ENCODE measurements around the gene SPATA2L. TPM values are rescaled to one million over a fixed set of nuclear protein-coding genes. Genes with fewer than 3 reads are reported as not detected.

SPATA2L gene
- total RNA-seq, 1 donor from 2014 or later, result 13.3 TPM

DNA sequence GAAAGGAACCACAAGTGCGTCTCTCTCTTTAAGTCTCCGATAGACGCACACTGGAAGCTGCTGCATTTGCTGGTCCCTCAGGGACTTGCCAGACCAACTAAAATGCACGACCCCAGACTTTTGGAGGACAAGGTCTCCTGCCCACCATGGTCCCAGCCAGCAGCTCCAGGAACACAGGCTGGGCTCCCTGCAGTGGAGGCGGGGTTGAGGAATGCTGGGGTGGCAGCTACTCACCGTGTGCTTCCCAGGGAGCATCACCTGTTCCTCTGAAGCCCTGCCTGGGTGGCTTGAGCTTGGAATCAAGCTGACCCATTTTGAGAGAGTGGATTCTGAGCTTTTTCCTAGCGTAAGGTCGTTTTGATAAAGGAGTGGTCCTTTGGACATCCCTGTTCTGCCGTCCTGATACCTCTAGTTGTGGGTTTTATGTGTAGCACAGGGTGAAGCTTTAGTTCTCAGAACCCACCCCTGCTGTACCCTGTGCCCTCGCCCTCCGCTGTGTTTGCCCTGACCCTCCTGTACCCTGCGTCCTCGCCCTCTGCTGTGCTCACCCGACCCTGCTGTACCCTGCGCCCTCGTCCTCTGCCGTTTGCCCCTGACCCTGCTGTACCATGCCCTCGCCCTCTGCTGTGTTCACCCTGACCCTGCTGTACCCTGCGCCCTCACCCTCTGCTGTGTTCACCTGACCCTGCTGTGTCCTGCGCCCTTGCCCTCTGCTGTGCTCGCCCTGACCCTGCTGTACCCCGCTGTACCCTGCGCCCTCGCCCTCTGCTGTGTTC, 30.8 kb upstream of the SPATA2L start:
- Histone ChIP-seq H3K36me3 (peaks cover 94% of the 10 kb centered on the region), H3K27me3 (no peaks in the 10 kb centered on the region), H3K27ac (no peak overlapping the region), H3K9me3 (no peaks in the 10 kb centered on the region), H3K4me1 (no peaks in the 10 kb centered on the region), H3K4me3 (no peak overlapping the region)
- no peak for ATAC-seq
- intact Hi-C loops (cut with DNase I), result no loop called here
- DNase-seq, result no peak
- TF ChIP-seq, protein P1, sequence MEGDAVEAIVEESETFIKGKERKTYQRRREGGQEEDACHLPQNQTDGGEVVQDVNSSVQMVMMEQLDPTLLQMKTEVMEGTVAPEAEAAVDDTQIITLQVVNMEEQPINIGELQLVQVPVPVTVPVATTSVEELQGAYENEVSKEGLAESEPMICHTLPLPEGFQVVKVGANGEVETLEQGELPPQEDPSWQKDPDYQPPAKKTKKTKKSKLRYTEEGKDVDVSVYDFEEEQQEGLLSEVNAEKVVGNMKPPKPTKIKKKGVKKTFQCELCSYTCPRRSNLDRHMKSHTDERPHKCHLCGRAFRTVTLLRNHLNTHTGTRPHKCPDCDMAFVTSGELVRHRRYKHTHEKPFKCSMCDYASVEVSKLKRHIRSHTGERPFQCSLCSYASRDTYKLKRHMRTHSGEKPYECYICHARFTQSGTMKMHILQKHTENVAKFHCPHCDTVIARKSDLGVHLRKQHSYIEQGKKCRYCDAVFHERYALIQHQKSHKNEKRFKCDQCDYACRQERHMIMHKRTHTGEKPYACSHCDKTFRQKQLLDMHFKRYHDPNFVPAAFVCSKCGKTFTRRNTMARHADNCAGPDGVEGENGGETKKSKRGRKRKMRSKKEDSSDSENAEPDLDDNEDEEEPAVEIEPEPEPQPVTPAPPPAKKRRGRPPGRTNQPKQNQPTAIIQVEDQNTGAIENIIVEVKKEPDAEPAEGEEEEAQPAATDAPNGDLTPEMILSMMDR (IDR thresholded peaks at IDR 0.05), result no peak

DNA sequence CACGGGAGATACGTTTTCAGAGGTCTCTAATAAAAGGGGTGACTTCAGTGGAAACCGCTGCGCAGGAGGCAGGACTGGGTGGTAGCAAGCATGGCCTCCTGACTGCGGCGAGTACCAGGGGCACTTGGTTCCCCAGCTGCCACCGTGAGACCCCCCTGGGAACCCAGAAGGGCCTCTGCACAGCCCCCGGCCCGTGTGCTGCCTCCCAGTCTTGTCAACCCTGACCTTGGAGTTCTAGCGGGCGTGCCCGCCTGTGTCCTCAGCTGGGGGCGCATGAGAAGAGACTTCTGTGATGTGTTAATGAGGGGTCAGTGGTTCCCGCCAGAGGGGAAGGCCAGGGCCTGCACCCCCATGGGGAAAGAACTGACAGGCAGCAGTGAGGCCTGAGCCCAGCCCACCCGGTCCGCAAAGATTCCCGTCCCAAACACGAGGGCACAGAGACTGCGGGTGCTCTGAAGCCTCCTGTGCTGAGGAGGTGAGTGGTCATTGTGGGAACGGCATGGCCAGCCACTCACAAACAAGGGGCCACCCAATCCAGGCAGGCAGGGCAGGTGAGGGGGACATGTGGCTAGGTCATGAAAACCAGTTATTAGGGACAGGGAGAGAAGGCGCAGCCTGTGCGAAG, 29.2 kb upstream of the SPATA2L start:
- H3K4me1 ChIP-seq, result peaks cover 2% of the 10 kb centered on the region
- intact Hi-C loops (cut with DNase I), result no loop called here
- no peak overlapping the region for H3K4me3 ChIP-seq
- peaks cover 94% of the 10 kb centered on the region for H3K36me3 ChIP-seq
- H3K9me3 ChIP-seq, result no peaks in the 10 kb centered on the region
- ATAC-seq, result no peak
- no peaks in the 10 kb centered on the region for H3K27me3 ChIP-seq
- no peak for DNase-seq
- TF ChIP-seq, protein P1 (IDR thresholded peaks at IDR 0.05), result no peak
- H3K27ac ChIP-seq, result no peak overlapping the region

DNA sequence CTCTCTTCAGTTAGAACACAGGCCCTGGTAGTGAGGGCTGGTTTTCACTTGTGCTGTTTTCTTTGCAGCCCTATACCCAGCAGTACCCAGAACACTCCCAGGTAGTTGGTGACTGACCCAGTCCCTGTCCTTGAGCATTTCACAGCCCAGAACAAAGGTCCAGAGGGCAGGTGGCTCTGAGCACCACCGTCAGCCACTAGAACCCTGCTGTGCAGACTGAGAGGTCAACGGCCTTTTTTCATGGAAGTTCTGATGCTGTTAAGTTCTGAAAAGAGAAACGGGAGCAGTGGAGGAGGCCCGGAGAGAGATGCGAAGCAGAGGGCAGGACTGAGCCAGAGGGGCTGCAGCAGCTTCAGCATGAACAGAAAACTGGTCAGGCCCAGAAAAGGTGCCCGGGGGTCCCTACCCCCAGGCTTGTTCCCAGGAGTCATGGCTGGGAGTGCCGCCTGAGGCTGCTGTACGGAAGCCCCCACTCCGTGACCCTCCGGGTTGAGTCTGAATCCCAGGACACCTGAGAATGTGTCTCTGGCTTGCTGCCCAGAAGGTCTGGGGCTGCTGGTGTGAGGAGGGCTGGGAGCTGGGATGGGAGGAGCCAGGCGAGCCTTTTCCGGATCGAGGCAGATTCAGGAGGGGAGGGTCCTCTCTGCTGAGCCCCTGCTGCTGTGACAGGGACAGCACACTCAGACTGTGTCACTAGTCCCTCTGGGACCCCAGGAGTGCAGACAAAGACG, 28.5 kb upstream of the SPATA2L start:
- no peak for ATAC-seq
- Histone ChIP-seq H3K9me3 (no peaks in the 10 kb centered on the region), H3K27ac (no peak overlapping the region), H3K4me1 (peaks cover 2% of the 10 kb centered on the region), H3K36me3 (peaks cover 94% of the 10 kb centered on the region), H3K27me3 (no peaks in the 10 kb centered on the region), H3K4me3 (no peak overlapping the region)
- TF ChIP-seq, protein P1 (IDR thresholded peaks at IDR 0.05), result no peak
- intact Hi-C loops (cut with DNase I), result no loop called here
- DNase-seq, result no peak

DNA sequence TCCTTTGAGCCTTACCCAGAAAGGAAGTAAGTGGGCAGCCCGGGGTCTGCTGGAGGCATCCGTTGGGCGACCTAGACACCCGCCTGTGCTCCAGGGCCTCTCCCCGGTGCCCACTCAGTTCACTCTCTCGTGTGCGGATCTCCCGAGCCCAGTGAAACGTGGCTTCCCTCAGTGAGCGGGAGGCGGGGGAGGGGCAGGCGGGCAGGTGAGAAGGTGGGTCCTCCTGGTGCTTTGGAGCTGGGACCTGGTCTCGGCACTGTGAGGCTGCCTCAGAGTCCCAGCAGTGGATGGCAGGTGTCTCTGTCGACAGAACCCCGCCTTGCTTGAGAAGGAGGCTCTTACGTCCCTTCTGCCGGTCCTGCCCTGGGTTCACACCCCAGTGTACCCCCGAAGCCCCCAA, 27.8 kb upstream of the SPATA2L start:
- H3K36me3 ChIP-seq, result peaks cover 94% of the 10 kb centered on the region
- no peaks in the 10 kb centered on the region for H3K27me3 ChIP-seq
- H3K4me1 ChIP-seq, result peaks cover 4% of the 10 kb centered on the region
- no peak overlapping the region for H3K27ac ChIP-seq
- ATAC-seq, result no peak
- no peaks in the 10 kb centered on the region for H3K9me3 ChIP-seq
- intact Hi-C loops (cut with DNase I), result no loop called here
- H3K4me3 ChIP-seq, result no peak overlapping the region
- TF ChIP-seq, protein P1 (IDR thresholded peaks at IDR 0.05), result no peak
- no peak for DNase-seq

DNA sequence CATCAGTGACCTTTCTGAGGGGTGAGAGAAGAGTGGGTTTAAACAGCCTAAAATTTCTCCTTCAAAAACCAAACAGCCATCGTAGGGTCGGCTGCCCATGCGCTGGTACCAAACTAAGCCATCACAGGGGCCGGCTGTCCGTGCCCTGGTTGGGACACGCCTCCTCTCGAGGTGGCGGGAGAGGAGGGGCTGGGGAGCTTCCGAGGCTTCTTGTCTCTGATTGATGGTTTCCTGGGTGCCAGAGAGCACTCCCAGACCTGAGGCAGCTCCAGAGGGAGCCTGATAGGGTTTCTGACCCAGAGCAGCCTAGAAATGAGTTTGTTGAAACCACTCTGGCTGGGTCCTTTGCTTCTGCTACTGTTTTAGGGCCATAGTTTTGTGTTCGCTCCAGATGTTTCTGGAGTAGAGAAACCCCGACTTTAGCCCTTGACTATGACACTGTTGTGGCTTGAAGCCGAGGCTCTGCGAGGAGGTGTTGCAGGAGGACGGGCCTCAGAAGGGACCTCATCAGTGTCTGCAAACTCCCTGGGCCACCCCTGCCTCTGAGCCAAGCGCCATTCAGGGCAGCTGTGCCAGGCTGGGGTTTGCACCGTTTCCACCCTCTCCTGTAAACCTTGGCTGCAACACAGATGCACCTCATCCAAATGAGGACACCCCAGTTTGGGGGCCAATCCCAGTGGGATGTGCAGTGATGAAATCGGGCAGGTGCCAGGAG, 26.1 kb upstream of the SPATA2L start:
- H3K9me3 ChIP-seq, result no peaks in the 10 kb centered on the region
- no peak for DNase-seq
- no peak overlapping the region for H3K27ac ChIP-seq
- intact Hi-C loops (cut with DNase I), result no loop called here
- no peaks in the 10 kb centered on the region for H3K27me3 ChIP-seq
- no peak for ATAC-seq
- peaks cover 94% of the 10 kb centered on the region for H3K36me3 ChIP-seq
- peaks cover 21% of the 10 kb centered on the region for H3K4me1 ChIP-seq
- H3K4me3 ChIP-seq, result no peak overlapping the region
- TF ChIP-seq, protein P1 (IDR thresholded peaks at IDR 0.05), result no peak
